A549 (cell line): Measurements from ENCODE around the gene BCO2. TPM values are rescaled to one million over a fixed set of nuclear protein-coding genes. Genes with fewer than 3 reads are reported as not detected.

ENCODE experiments used
- ATAC-seq, 2 experiments: fragments of 200-7000 bp in 1 of 2; fragments of >200 bp in 1 of 2; cut with Nextera tagmentation in 1 of 2; cut with Tn5 transposase in 1 of 2; 3 replicates each; pipeline versions ENCODE4 v1.8.0 to v1.9.1; 2018 to 2020; ENCODE audit warnings: mild to moderate bottlenecking in 1 of 2, moderate library complexity in 1 of 2
- CTCF ChIA-PET: fragments of 300-600 bp; sonication (Branson Sonifier 250); formaldehyde crosslinking; extraction: SDS; loops from one replicate; lab custom pipeline; 2021; ENCODE audit warnings: antibody characterized with exemption, inconsistent platforms; lab: Yijun Ruan, JAX
- POLR2A ChIA-PET: fragments of 350-600 bp; formaldehyde crosslinking; extraction: SDS; loops from one replicate; lab custom pipeline; 2021; ENCODE audit warnings: antibody characterized with exemption, inconsistent platforms; lab: Yijun Ruan, JAX
- DNase-seq, 2 experiments: peaks; one replicate each; pipeline versions ENCODE4 v3.0.0 to v3.0.0-alpha.2; 2011 to 2016; ENCODE audit warnings: low read depth in 1 of 2, low spot score in 1 of 2
- FAIRE-seq: peaks from 2 replicates; lab custom pipeline; 2011; peaks lifted over from hg19 to GRCh38; lab: Jason Lieb, UNC
- H3K27ac ChIP-seq, 2 experiments: fragments of >200 bp; sonication (Bioruptor Twin); formaldehyde crosslinking; 3 replicates each; pipeline ENCODE4 v1.5.1; 2016 to 2017
- H3K4me1 ChIP-seq: fragments of >200 bp; sonication (Bioruptor Twin); formaldehyde crosslinking; 3 replicates; pipeline ENCODE4 v1.6.1; 2016
- H3K4me2 ChIP-seq: fragments of >200 bp; sonication (Bioruptor Twin); formaldehyde crosslinking; 3 replicates; pipeline ENCODE4 v1.6.1; 2016
- H3K4me3 ChIP-seq: fragments of >200 bp; sonication (Bioruptor Twin); formaldehyde crosslinking; 3 replicates; pipeline ENCODE4 v1.5.1; 2016
- H3K9me3 ChIP-seq: fragments of >200 bp; sonication (Bioruptor Twin); formaldehyde crosslinking; 3 replicates; pipeline ENCODE4 v1.6.1; 2016
- ATOH8 ChIP-seq: fragments of 250-450 bp; sonication (Bioruptor Pico); IDR thresholded peaks from 2 replicates; pipeline ENCODE4 v1.5.0; 2020; ENCODE audit warnings: low read depth, mild to moderate bottlenecking, moderate library complexity
- BHLHE40 ChIP-seq: IDR thresholded peaks from 2 replicates; pipeline ENCODE4 v1.6.1; 2012; ENCODE audit warnings: low read depth, low read length, inconsistent platforms
- CHD2 ChIP-seq: fragments of 150-350 bp; IDR thresholded peaks from 2 replicates; pipeline ENCODE4 v1.6.1; 2014; ENCODE audit warnings: low read length; ENCODE audit not compliant: partially characterized antibody
- CTCF ChIP-seq: fragments of >200 bp; sonication (Bioruptor Twin); formaldehyde crosslinking; IDR thresholded peaks from 3 replicates; pipeline ENCODE4 v1.5.1; 2016
- E2F6 ChIP-seq: IDR thresholded peaks from 2 replicates; pipeline ENCODE4 v1.6.1; 2012; ENCODE audit warnings: low read depth, borderline replicate concordance
- EHF ChIP-seq: fragments of 250-450 bp; sonication (Bioruptor Pico); IDR thresholded peaks from 2 replicates; pipeline ENCODE4 v1.5.0; 2020; ENCODE audit warnings: mild to moderate bottlenecking
- EP300 ChIP-seq, 2 experiments: fragments of >200 bp; sonication (Bioruptor Twin); formaldehyde crosslinking; IDR thresholded peaks; 2 replicates in 1 of 2; 3 replicates in 1 of 2; pipeline ENCODE4 v1.6.1; 2016 to 2017
- ESRRA ChIP-seq: fragments of 150-350 bp; IDR thresholded peaks from 2 replicates; pipeline ENCODE4 v1.6.1; 2014; ENCODE audit warnings: mild to moderate bottlenecking, low read length, borderline replicate concordance
- FOXS1 ChIP-seq: fragments of 250-450 bp; sonication (Bioruptor Pico); IDR thresholded peaks from 2 replicates; pipeline ENCODE4 v1.5.0; 2020; ENCODE audit warnings: mild to moderate bottlenecking, moderate library complexity
- HEYL ChIP-seq: fragments of 250-450 bp; sonication (Bioruptor Pico); IDR thresholded peaks from 2 replicates; pipeline ENCODE4 v1.8.0; 2021; ENCODE audit warnings: mild to moderate bottlenecking, moderate library complexity
- HMGXB4 ChIP-seq: fragments of 250-450 bp; sonication (Bioruptor Pico); IDR thresholded peaks from 2 replicates; pipeline ENCODE4 v1.5.0; 2021; ENCODE audit warnings: mild to moderate bottlenecking, moderate library complexity, borderline replicate concordance
- HOXB5 ChIP-seq: fragments of 250-450 bp; sonication (Bioruptor Pico); IDR thresholded peaks from 2 replicates; pipeline ENCODE4 v1.5.0; 2020; ENCODE audit warnings: mild to moderate bottlenecking, moderate library complexity
- JUNB ChIP-seq: fragments of >200 bp; sonication (Bioruptor Twin); formaldehyde crosslinking; IDR thresholded peaks from 2 replicates; pipeline ENCODE4 v1.6.1; 2016
- KDM5A ChIP-seq: fragments of 200-600 bp; sonication (generic); IDR thresholded peaks from 2 replicates; pipeline ENCODE4 v1.6.1; 2016; ENCODE audit warnings: antibody characterized with exemption, mild to moderate bottlenecking
- MAFK ChIP-seq: fragments of 450-650 bp; IDR thresholded peaks from 2 replicates; pipeline ENCODE4 v1.6.1; 2014; ENCODE audit not compliant: partially characterized antibody
- MAX ChIP-seq: IDR thresholded peaks from 2 replicates; pipeline ENCODE4 v1.6.1; 2012
- NFE2L2 ChIP-seq: fragments of 150-350 bp; conservative IDR thresholded peaks from 2 replicates; pipeline ENCODE4 v1.6.1; 2014; ENCODE audit warnings: low read length
- NPAS2 ChIP-seq: fragments of 250-450 bp; sonication (Bioruptor Pico); IDR thresholded peaks from 2 replicates; pipeline ENCODE4 v1.8.0; 2022; ENCODE audit warnings: mild to moderate bottlenecking, moderate library complexity, borderline replicate concordance
- PHF8 ChIP-seq: fragments of 200-600 bp; sonication (generic); IDR thresholded peaks from 2 replicates; pipeline ENCODE4 v1.6.1; 2016; ENCODE audit warnings: low read depth, mild to moderate bottlenecking, antibody characterized with exemption, moderate library complexity, borderline replicate concordance
- POLR2AphosphoS2 ChIP-seq: conservative IDR thresholded peaks from 2 replicates; pipeline ENCODE4 v1.6.1; 2012; ENCODE audit warnings: low read length, improper control_type of control experiment, inconsistent platforms
- RAD21 ChIP-seq, 2 experiments: fragments of >200 bp in 1 of 2; sonication (Bioruptor Twin) in 1 of 2; formaldehyde crosslinking in 1 of 2; IDR thresholded peaks in 1 of 2; conservative IDR thresholded peaks in 1 of 2; 2 replicates in 1 of 2; 3 replicates in 1 of 2; pipeline ENCODE4 v1.6.1; 2012 to 2018; ENCODE audit warnings: inconsistent platforms in 1 of 2
- RNF2 ChIP-seq: fragments of 200-600 bp; sonication (generic); IDR thresholded peaks from 2 replicates; pipeline ENCODE4 v1.6.1; 2016; ENCODE audit warnings: low read depth, mild to moderate bottlenecking, antibody characterized with exemption, moderate library complexity, borderline replicate concordance
- TFCP2L1 ChIP-seq: fragments of 250-450 bp; sonication (Bioruptor Pico); IDR thresholded peaks from 2 replicates; pipeline ENCODE4 v1.5.0; 2021; ENCODE audit warnings: mild to moderate bottlenecking
- TP53 ChIP-seq: fragments of 250-450 bp; sonication (Bioruptor Pico); IDR thresholded peaks from 2 replicates; pipeline ENCODE4 v1.5.0; 2021; ENCODE audit warnings: mild to moderate bottlenecking, moderate library complexity
- USF2 ChIP-seq: fragments of 450-650 bp; IDR thresholded peaks from 2 replicates; pipeline ENCODE4 v1.6.1; 2014; ENCODE audit warnings: antibody characterized with exemption
- ZC3H11A ChIP-seq: fragments of 450-650 bp; IDR thresholded peaks from 2 replicates; pipeline ENCODE4 v1.6.1; 2014; ENCODE audit warnings: antibody characterized with exemption, mild to moderate bottlenecking
- ZFP36 ChIP-seq: fragments of 450-650 bp; IDR thresholded peaks from 2 replicates; pipeline ENCODE4 v1.6.1; 2014; ENCODE audit warnings: borderline replicate concordance; ENCODE audit not compliant: partially characterized antibody
- ZNF302 ChIP-seq: fragments of 250-450 bp; sonication (Bioruptor Pico); IDR thresholded peaks from 2 replicates; pipeline ENCODE4 v1.9.0; 2021; ENCODE audit warnings: inconsistent platforms, mild to moderate bottlenecking, moderate library complexity
- WGBS: methylation state at CpG from one replicate; pipeline ENCODE4 v1.1.6; 2017; ENCODE audit errors: missing lambda C conversion rate; 5-methylcytosine and 5-hydroxymethylcytosine counted together
- polyA plus RNA-seq, 4 experiments: library from polyadenylated mRNA; depleted of rRNA in 3 of 4; stranded (reverse); fragments of >200 nt; fragmentation: RNase III in 1 of 4; extraction: RNeasy Plus Mini Kit Qiagen cat#74134 plus additional on column Dnase treatment in 1 of 4; gene quantifications; 2 replicates in 3 of 4; 3 replicates in 1 of 4; pipeline ENCODE4 v1.2.3, GENCODE V29; 2011 to 2017

Gene BCO2
- polyA plus RNA-seq, 2 of the 4 experiments (the other 2 are of a cell fraction): 1.3 to 1.9 TPM

GRCh38 chr11:112231952-112232351, 56.6 kb downstream of the BCO2 start:
- DNase-seq (no peak), FAIRE-seq (no peak), ATAC-seq (no peak)
- ChIA-PET CTCF (interaction anchor here (1.0 to 3.3 kb wide), 3 partner anchors 12 to 48 kb away, joined by 3 to 14 read pairs (median 13); no protein-coding TSS in a partner anchor), POLR2A (no interaction called here)
- TF ChIP-seq RNF2 (no peak), TFCP2L1 (CRISPR knock-in tag) (no peak), ZNF302 (CRISPR knock-in tag) (no peak), CTCF (no peak), ESRRA (no peak), PHF8 (no peak), EHF (CRISPR knock-in tag) (no peak), E2F6 (no peak), MAFK (no peak), FOXS1 (CRISPR knock-in tag) (no peak), CHD2 (no peak), RAD21 (conservative IDR thresholded peaks at IDR 0.05 in 1 of 2, IDR thresholded peaks at IDR 0.05 in 1 of 2) (no peak), POLR2AphosphoS2 (no peak), ZC3H11A (no peak), HOXB5 (CRISPR knock-in tag) (no peak), NFE2L2 (no peak)
- Histone ChIP-seq H3K27ac (no peak overlapping the region), H3K4me3 (no peak overlapping the region), H3K9me3 (no peaks in the 10 kb centered on the region), H3K4me1 (peaks cover 12% of the 10 kb centered on the region), H3K4me2 (no peak overlapping the region)
- 68% methylated on average over 2 of the region's 2 CpGs for WGBS

- CTCF ChIA-PET: no interaction called here
- Histone ChIP-seq H3K9me3 (no peaks in the 10 kb centered on the region), H3K4me3 (no peak overlapping the region), H3K27ac (no peak overlapping the region), H3K4me2 (no peak overlapping the region), H3K4me1 (no peaks in the 10 kb centered on the region)
- ATAC-seq (no peak), FAIRE-seq (no peak), DNase-seq (no peak)
- POLR2A ChIA-PET: no interaction called here
- 96% methylated on average over 8 of the region's 8 CpGs for WGBS
- TF ChIP-seq JUNB (no peak), MAX (no peak), RAD21 (conservative IDR thresholded peaks at IDR 0.05 in 1 of 2, IDR thresholded peaks at IDR 0.05 in 1 of 2) (no peak), ZFP36 (no peak), KDM5A (no peak), HEYL (no peak), ATOH8 (CRISPR knock-in tag) (no peak), HMGXB4 (no peak), RNF2 (no peak), EP300 (IDR thresholded peaks at IDR 0.05) (no peak), TP53 (CRISPR knock-in tag) (no peak), CTCF (no peak), NPAS2 (CRISPR knock-in tag) (no peak), CHD2 (no peak), HOXB5 (CRISPR knock-in tag) (no peak), BHLHE40 (no peak), ESRRA (no peak), USF2 (no peak), FOXS1 (CRISPR knock-in tag) (no peak)
Observed at GRCh38 chr11:112235750-112236390, 60.6 kb downstream of the BCO2 start.
